ENCODE results near the gene ENTREP1. TPM values are rescaled to one million over a fixed set of nuclear protein-coding genes. Genes with fewer than 3 reads are reported as not detected.

The ENTREP1 gene
- total and polyA plus RNA-seq, 5 donors: 14.7 to 29.2 (median 25.0) TPM

GRCh38 chr9:69322256-69322655, 2.8 kb upstream of the ENTREP1 start:
- intact Hi-C loops (cut with DNase I): loop anchor here in 2 of 4 donors (10.0 kb wide), 1 partner anchor 63 kb away; no protein-coding TSS in a partner anchor
- no peaks in the 10 kb centered on the region for H3K4me1 ChIP-seq (ENCODE audit: control insufficient read depth, insufficient read depth, low read length)
- ATAC-seq (no peak), DNase-seq (no peak)
- WGBS: 46% methylated on average over 1 of the region's 1 CpG
- H3K27me3 ChIP-seq (ENCODE audit: control insufficient read depth, insufficient read depth): no peaks in the 10 kb centered on the region
- no peaks in the 10 kb centered on the region for H3K9me3 ChIP-seq (ENCODE audit: control insufficient read depth, low read length)
- H3K27ac ChIP-seq (ENCODE audit: low read length): no peak overlapping the region
- no peak overlapping the region for H3K4me3 ChIP-seq (ENCODE audit: low read length)

- ATAC-seq (no peak), DNase-seq (no peak)
- H3K4me1 ChIP-seq (ENCODE audit: control insufficient read depth, insufficient read depth, low read length): no peaks in the 10 kb centered on the region
- no peak overlapping the region for H3K27ac ChIP-seq (ENCODE audit: low read length)
- intact Hi-C loops (cut with DNase I): loop anchor here in 2 of 4 donors (10.0 kb wide), 1 partner anchor 61 kb away; no protein-coding TSS in a partner anchor
- 43% methylated on average over 2 of the region's 2 CpGs for WGBS
- H3K27me3 ChIP-seq (ENCODE audit: control insufficient read depth, insufficient read depth): no peaks in the 10 kb centered on the region
- peak overlapping the region; percentile 77 for H3K4me3 ChIP-seq (ENCODE audit: low read length)
- no peaks in the 10 kb centered on the region for H3K9me3 ChIP-seq (ENCODE audit: control insufficient read depth, low read length)
Measured at GRCh38 chr9:69323861-69324260, 1.2 kb upstream of the ENTREP1 start.

- no peaks in the 10 kb centered on the region for H3K27me3 ChIP-seq (ENCODE audit: control insufficient read depth, insufficient read depth)
- intact Hi-C loops (cut with DNase I): loop anchor here in 2 of 4 donors (10.0 kb wide), 1 partner anchor 59 kb away; no protein-coding TSS in a partner anchor
- peak in 2 of 3 donors; percentile 55 to 66 for DNase-seq
Measured at GRCh38 chr9:69325409-69326212, 596 bp downstream of the ENTREP1 start.

GRCh38 chr9:69326261-69326660, 1.2 kb downstream of the ENTREP1 start:
- peak; percentile 13 to 63 (median 56) for DNase-seq
- peak overlapping the region; percentile 77 for H3K4me3 ChIP-seq (ENCODE audit: low read length)

More at GRCh38 chr9:69325409-69326212, 596 bp downstream of the ENTREP1 start:
- 2% methylated on average over 64 of the region's 64 CpGs for WGBS
- no peaks in the 10 kb centered on the region for H3K9me3 ChIP-seq (ENCODE audit: control insufficient read depth, low read length)
- peak overlapping the region; percentile 77 for H3K4me3 ChIP-seq (ENCODE audit: low read length)
- peak; percentile 6 to 7 for ATAC-seq
- H3K4me1 ChIP-seq (ENCODE audit: control insufficient read depth, insufficient read depth, low read length): no peaks in the 10 kb centered on the region
- H3K27ac ChIP-seq (ENCODE audit: low read length): peak overlapping the region; percentile 57

GRCh38 chr9:69330580-69330979, 5.6 kb downstream of the ENTREP1 start:
- no peaks in the 10 kb centered on the region for H3K4me1 ChIP-seq (ENCODE audit: control insufficient read depth, insufficient read depth, low read length)
- 93% methylated on average over 3 of the region's 3 CpGs for WGBS

More at GRCh38 chr9:69326261-69326660, 1.2 kb downstream of the ENTREP1 start:
- ATAC-seq: peak; percentile 16 to 58
- intact Hi-C loops (cut with DNase I): loop anchor here in 2 of 4 donors (10.0 kb wide), 1 partner anchor 59 kb away; no protein-coding TSS in a partner anchor
- 43% methylated on average over 7 of the region's 7 CpGs for WGBS
- H3K27me3 ChIP-seq (ENCODE audit: control insufficient read depth, insufficient read depth): no peaks in the 10 kb centered on the region
- no peak overlapping the region for H3K27ac ChIP-seq (ENCODE audit: low read length)
- H3K9me3 ChIP-seq (ENCODE audit: control insufficient read depth, low read length): no peaks in the 10 kb centered on the region
- H3K4me1 ChIP-seq (ENCODE audit: control insufficient read depth, insufficient read depth, low read length): no peaks in the 10 kb centered on the region

GRCh38 chr9:69331444-69331843, 6.4 kb downstream of the ENTREP1 start:
- Histone ChIP-seq H3K4me1 (ENCODE audit: control insufficient read depth, insufficient read depth, low read length) (no peaks in the 10 kb centered on the region), H3K9me3 (ENCODE audit: control insufficient read depth, low read length) (no peaks in the 10 kb centered on the region), H3K27ac (ENCODE audit: low read length) (no peak overlapping the region), H3K4me3 (ENCODE audit: low read length) (no peak overlapping the region), H3K27me3 (ENCODE audit: control insufficient read depth, insufficient read depth) (no peaks in the 10 kb centered on the region)
- no peak for DNase-seq
- WGBS: 68% methylated on average over 3 of the region's 3 CpGs
- intact Hi-C loops (cut with DNase I): no loop called here
- ATAC-seq: no peak

More at GRCh38 chr9:69330580-69330979, 5.6 kb downstream of the ENTREP1 start:
- Histone ChIP-seq H3K27me3 (ENCODE audit: control insufficient read depth, insufficient read depth) (no peaks in the 10 kb centered on the region), H3K27ac (ENCODE audit: low read length) (no peak overlapping the region), H3K9me3 (ENCODE audit: control insufficient read depth, low read length) (no peaks in the 10 kb centered on the region), H3K4me3 (ENCODE audit: low read length) (no peak overlapping the region)
- ATAC-seq (no peak), DNase-seq (no peak)
- intact Hi-C loops (cut with DNase I): no loop called here

- ATAC-seq (no peak), DNase-seq (no peak)
- intact Hi-C loops (cut with DNase I): no loop called here
- 93% methylated on average over 5 of the region's 5 CpGs for WGBS
- H3K27me3 ChIP-seq (ENCODE audit: control insufficient read depth, insufficient read depth): no peaks in the 10 kb centered on the region
- H3K27ac ChIP-seq (ENCODE audit: low read length): no peak overlapping the region
- no peaks in the 10 kb centered on the region for H3K4me1 ChIP-seq (ENCODE audit: control insufficient read depth, insufficient read depth, low read length)
- no peaks in the 10 kb centered on the region for H3K9me3 ChIP-seq (ENCODE audit: control insufficient read depth, low read length)
- H3K4me3 ChIP-seq (ENCODE audit: low read length): no peak overlapping the region
Measured at GRCh38 chr9:69332067-69332685, 7.2 kb downstream of the ENTREP1 start.

GRCh38 chr9:69333716-69334115, 8.7 kb downstream of the ENTREP1 start:
- 87% methylated on average over 2 of the region's 2 CpGs for WGBS
- H3K27ac ChIP-seq (ENCODE audit: low read length): no peak overlapping the region
- H3K4me3 ChIP-seq (ENCODE audit: low read length): no peak overlapping the region
- H3K4me1 ChIP-seq (ENCODE audit: control insufficient read depth, insufficient read depth, low read length): no peaks in the 10 kb centered on the region
- intact Hi-C loops (cut with DNase I): no loop called here
- DNase-seq: no peak
- no peaks in the 10 kb centered on the region for H3K9me3 ChIP-seq (ENCODE audit: control insufficient read depth, low read length)
- ATAC-seq: no peak
- H3K27me3 ChIP-seq (ENCODE audit: control insufficient read depth, insufficient read depth): no peaks in the 10 kb centered on the region

GRCh38 chr9:69334317-69334716, 9.3 kb downstream of the ENTREP1 start:
- H3K27me3 ChIP-seq (ENCODE audit: control insufficient read depth, insufficient read depth): no peaks in the 10 kb centered on the region
- H3K4me3 ChIP-seq (ENCODE audit: low read length): no peak overlapping the region
- ATAC-seq (no peak), DNase-seq (no peak)
- intact Hi-C loops (cut with DNase I): no loop called here
- no peaks in the 10 kb centered on the region for H3K4me1 ChIP-seq (ENCODE audit: control insufficient read depth, insufficient read depth, low read length)
- H3K9me3 ChIP-seq (ENCODE audit: control insufficient read depth, low read length): no peaks in the 10 kb centered on the region
- H3K27ac ChIP-seq (ENCODE audit: low read length): no peak overlapping the region

GRCh38 chr9:69339620-69340019, 14.6 kb downstream of the ENTREP1 start:
- DNase-seq: peak in 1 of 3 donors; percentile 45
- intact Hi-C loops (cut with DNase I): no loop called here
- 66% methylated on average over 2 of the region's 2 CpGs for WGBS
- H3K27me3 ChIP-seq (ENCODE audit: control insufficient read depth, insufficient read depth): no peaks in the 10 kb centered on the region
- no peak overlapping the region for H3K4me3 ChIP-seq (ENCODE audit: low read length)
- no peaks in the 10 kb centered on the region for H3K9me3 ChIP-seq (ENCODE audit: control insufficient read depth, low read length)
- peak overlapping the region; percentile 53 for H3K27ac ChIP-seq (ENCODE audit: low read length)
- peaks cover 5% of the 10 kb centered on the region for H3K4me1 ChIP-seq (ENCODE audit: control insufficient read depth, insufficient read depth, low read length)
- peak; percentile 57 to 59 for ATAC-seq

GRCh38 chr9:69340631-69341030, 15.6 kb downstream of the ENTREP1 start:
- WGBS: 24% methylated on average over 3 of the region's 3 CpGs
- DNase-seq (no peak), ATAC-seq (no peak)
- no peak overlapping the region for H3K27ac ChIP-seq (ENCODE audit: low read length)
- H3K4me3 ChIP-seq (ENCODE audit: low read length): no peak overlapping the region
- no peaks in the 10 kb centered on the region for H3K9me3 ChIP-seq (ENCODE audit: control insufficient read depth, low read length)
- H3K27me3 ChIP-seq (ENCODE audit: control insufficient read depth, insufficient read depth): no peaks in the 10 kb centered on the region
- H3K4me1 ChIP-seq (ENCODE audit: control insufficient read depth, insufficient read depth, low read length): peaks cover 7% of the 10 kb centered on the region
- intact Hi-C loops (cut with DNase I): no loop called here
